Measurements from ENCODE around the gene HOXC9.

Gene HOXC9

DNA sequence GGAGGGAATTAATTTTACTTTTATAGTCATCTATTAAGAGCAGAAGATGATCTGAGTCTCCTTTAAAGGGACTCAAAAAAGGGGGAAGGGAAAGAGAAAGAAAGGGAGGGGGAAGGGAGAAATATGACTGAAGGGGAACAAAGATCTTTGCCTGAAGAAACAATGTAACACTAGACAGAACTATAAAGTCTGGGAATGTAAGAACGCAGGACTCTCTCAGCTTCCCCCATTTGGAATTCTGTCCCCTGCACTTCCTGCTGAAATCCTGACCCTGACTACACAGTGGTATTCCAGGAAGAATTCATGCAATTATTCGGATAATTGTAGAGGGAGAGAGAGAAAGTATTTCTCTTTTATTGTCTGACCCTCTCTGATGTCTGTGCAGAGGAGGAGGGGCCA is 35.6 kb upstream of the HOXC9 start:
- DNase-seq (ENCODE audit: low spot score): no peak
- TF ChIP-seq, protein P1, sequence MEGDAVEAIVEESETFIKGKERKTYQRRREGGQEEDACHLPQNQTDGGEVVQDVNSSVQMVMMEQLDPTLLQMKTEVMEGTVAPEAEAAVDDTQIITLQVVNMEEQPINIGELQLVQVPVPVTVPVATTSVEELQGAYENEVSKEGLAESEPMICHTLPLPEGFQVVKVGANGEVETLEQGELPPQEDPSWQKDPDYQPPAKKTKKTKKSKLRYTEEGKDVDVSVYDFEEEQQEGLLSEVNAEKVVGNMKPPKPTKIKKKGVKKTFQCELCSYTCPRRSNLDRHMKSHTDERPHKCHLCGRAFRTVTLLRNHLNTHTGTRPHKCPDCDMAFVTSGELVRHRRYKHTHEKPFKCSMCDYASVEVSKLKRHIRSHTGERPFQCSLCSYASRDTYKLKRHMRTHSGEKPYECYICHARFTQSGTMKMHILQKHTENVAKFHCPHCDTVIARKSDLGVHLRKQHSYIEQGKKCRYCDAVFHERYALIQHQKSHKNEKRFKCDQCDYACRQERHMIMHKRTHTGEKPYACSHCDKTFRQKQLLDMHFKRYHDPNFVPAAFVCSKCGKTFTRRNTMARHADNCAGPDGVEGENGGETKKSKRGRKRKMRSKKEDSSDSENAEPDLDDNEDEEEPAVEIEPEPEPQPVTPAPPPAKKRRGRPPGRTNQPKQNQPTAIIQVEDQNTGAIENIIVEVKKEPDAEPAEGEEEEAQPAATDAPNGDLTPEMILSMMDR (IDR thresholded peaks at IDR 0.05; ENCODE audit: extremely low read depth, missing control alignments): no peak

DNA sequence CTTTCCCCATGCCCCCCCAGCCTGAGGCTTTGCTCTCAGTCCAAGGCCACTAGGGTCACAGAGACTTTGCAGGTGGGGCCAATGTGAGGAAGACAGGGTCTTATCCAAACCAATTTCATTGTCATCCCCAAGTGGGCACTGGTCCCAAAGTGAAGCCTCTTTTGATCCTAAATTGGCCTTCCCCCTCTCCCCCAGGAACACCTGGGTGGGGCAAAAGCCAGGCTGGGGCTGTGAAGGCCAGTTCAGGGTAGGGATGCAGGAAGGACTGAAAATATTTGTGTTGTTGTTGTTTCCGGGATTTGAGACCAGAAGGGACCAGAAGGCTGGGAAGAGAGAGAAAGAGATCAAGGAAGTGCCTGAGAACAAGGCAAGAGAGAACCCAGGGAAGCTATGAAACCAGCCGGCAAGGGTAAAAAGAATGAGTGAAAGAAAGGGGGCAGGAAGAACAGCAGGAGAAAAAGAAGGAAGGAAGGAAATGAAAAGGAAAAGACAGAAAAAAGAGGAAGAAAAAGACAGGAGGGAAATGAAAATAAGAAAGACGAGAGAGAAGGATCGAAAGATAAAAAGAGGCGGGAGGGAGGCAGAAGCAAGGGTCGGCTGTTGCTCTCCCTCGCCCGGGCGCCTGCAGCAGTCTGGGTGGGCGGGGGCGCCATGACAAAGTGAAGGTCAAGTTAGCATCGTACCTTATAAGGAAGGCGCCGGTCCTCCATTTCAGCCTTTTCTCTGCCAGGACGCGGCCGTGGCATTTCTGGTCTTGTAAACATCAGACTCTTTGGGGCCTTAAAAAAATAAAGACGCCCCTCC is 34.5 kb upstream of the HOXC9 start:
- TF ChIP-seq, protein P1 (IDR thresholded peaks at IDR 0.05; ENCODE audit: extremely low read depth, missing control alignments): no peak
- no peak for DNase-seq (ENCODE audit: low spot score)

DNA sequence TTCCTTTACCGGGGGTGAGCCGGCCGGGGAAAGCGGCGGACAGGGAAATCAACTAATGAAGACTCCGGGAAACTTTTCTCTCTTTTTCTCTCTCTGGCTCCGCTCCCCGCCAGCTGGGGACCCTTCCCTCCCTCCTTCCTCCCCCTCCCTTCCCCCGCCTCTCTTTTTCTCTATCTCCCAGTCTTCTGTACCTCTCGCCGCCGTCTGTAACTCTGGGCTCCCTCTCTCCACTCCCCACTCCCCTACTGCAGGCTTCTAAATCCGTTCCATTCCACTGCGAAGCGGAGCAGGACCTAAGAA is 33.9 kb upstream of the HOXC9 start:
- no peak for DNase-seq (ENCODE audit: low spot score)

DNA sequence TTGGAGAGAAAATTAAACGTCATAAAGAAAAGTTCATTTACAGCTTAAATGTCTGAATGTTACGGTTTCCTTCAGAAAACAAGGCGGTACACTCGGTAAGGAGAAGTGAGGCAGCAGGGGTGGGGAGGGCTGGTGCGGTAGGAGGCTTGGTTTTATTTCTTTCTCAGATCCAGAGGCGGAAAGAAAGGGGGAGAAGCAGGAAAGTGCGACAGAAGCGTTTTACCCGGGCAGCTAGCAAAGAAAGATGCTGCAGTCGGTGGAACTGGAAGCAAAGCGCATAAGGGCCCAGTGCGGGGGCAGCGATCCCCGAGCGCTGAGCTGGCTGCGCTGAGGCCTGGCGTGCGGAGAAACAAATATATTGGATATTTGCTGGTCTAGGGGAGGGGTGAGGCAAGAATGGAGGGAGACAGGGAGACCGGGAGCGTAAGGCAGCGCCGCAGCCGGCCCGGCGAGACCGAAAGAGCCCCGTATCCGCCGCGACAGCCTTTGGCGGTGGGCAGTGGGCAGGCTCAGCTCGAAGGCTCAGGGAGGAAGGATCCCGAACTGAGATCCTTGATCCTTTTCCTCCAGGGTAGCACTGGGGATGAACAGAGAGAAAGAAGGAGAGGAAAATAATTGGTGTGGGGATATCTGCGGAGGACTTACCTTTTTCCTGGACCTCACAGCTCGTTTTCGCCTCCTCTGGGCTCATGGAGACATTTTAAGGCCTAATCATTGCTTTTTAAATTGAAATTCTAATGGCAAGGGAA is 33.4 kb upstream of the HOXC9 start:
- DNase-seq (ENCODE audit: low spot score): no peak
- TF ChIP-seq, protein P1 (IDR thresholded peaks at IDR 0.05; ENCODE audit: extremely low read depth, missing control alignments): no peak

More for the DNA sequence above, 33.9 kb upstream of the HOXC9 start:
- TF ChIP-seq, protein P1 (IDR thresholded peaks at IDR 0.05; ENCODE audit: extremely low read depth, missing control alignments): no peak

DNA sequence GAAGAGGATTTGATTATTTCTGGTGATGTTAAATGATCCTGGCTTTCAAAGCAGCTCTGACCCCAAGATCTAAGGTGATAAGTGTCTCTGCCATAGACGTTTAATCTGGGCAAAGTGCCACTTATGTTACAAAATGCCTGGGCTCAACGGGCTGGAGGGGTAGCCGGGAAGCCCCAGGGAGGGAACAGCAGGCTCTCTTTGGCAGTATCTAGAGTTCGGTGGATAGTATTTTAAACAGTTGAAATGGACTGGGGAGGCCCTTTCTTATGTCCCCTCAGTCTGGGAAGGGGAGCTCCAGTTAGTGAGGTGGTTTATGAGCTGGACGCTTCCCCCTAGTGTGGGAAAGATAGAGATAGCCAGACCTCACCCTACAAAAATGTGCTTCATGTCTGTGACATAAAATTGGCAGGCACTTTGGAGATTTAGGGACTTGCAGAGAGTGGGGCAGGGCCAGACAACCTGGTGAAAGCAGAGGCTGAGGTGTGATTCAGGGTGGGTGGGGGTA is 32.5 kb upstream of the HOXC9 start:
- DNase-seq (ENCODE audit: low spot score): no peak
- TF ChIP-seq, protein P1 (IDR thresholded peaks at IDR 0.05; ENCODE audit: extremely low read depth, missing control alignments): no peak

- DNase-seq (ENCODE audit: low spot score): no peak
- TF ChIP-seq, protein P1 (IDR thresholded peaks at IDR 0.05; ENCODE audit: extremely low read depth, missing control alignments): no peak
Observed at GRCh38 chr12:53968214-53969127, 31.5 kb upstream of the HOXC9 start.
